NCI-H345 treated with DMSO at 0.1 percent for 48 hours (cell line): Measurements from ENCODE around the gene CD82.
"Not testable (repeated sequence)": the region's sequence is repeated elsewhere in the genome, so short reads cannot be mapped to it uniquely, and the experiment has no call there.

Source experiments
- DNase-seq: peaks from one replicate; lab custom pipeline; 2025; ENCODE audit not compliant: unreplicated experiment; lab: John Stamatoyannopoulos, UW

CD82 gene

DNA sequence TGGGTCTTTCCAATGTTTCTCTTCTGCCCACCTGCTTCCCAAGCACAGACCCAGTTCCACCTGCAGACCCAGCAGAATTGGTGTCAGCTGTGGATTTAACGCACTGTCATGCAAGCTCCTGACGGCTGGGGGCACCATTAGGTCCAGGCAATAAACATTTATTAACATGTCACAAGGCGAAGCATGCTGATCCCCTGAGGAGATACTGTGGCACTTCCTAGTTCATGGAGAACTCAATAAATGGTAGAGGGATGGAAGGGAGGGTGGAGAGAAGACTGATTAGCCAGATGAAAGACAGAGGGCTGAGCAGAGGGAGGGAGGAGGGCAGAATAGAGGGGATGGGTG is 93.0 kb downstream of the CD82 start:
- no peak for DNase-seq

DNA sequence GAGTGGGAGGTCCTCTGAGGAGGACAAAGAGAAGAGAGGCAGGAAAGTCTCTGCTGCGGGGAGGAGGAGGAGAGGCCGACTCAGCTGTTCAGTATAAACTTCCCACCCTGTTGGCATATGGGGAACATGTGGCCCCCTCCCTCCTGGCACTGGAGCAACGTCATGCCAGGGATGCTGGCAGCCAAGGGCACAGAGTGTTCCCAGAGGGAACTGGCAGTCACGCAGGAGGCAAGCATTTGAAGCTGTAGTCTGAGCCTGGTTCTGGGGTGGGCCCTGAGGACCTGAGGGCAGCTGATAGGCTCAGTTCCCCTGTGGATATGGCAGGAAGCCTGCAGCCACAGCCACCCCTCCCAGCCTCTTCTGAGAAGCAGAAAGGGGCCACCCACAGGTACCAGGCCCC is 94.2 kb downstream of the CD82 start:
- DNase-seq = no peak

DNA sequence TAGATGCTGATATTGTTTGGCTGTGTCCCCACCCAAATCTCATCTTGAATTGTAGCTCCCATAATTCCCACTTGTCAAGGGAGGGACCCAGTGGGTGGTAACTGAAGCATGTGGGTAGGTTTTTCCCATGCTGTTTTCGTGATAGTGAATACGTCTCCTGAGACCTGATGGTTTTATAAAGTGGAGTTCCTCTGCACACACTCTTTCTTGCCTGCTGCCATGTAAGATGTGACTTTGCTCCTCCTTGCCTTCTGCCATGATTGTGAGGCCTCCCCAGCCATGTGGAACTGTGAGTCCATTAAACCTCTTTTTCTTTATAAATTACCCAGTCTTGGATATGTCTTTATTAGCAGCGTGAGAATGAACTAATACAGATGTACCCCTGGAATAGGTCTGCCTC is 95.1 kb downstream of the CD82 start:
- DNase-seq = not testable (repeated sequence)

DNA sequence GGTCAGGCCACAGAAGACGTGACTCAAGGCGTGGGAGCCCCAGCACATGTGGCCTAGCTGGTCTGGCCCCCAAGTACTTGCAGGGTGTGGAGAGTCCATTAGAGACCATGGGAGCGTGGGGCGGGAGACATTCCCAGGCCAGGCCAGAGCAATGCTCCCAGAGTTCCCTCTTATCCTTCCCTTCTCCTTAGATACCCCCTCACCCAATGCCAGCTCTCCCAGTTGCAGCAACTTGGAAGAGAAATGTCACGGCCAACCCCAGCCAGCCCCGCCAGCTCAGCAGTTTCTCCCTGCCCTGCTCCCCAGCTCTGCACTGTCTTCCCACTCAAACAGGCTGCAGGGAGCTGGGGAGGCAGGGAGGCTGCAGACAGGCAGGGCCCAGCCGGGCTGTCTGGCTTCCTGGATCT is 95.9 kb downstream of the CD82 start:
- no peak for DNase-seq
